HUES48 (cell line): ENCODE measurements around the gene IL1B.

Source experiments
- H3K27ac ChIP-seq: one replicate; pipeline ENCODE4 v1.7.0; 2013; ENCODE audit warnings: low read depth, low read length, inconsistent platforms
- H3K27me3 ChIP-seq: 2 replicates; pipeline ENCODE4 v1.6.1; 2013; ENCODE audit warnings: mild to moderate bottlenecking, low read length; ENCODE audit not compliant: control insufficient read depth, insufficient read depth
- H3K36me3 ChIP-seq: 2 replicates; pipeline ENCODE4 v1.6.1; 2013; ENCODE audit warnings: low read length; ENCODE audit not compliant: control insufficient read depth, insufficient read depth
- H3K4me1 ChIP-seq: 2 replicates; pipeline ENCODE4 v1.6.1; 2013; ENCODE audit warnings: mild to moderate bottlenecking, low read length; ENCODE audit not compliant: control insufficient read depth, insufficient read depth
- H3K4me3 ChIP-seq: 2 replicates; pipeline ENCODE4 v1.5.1; 2013; ENCODE audit warnings: mild to moderate bottlenecking, low read depth, low read length
- H3K9ac ChIP-seq: 2 replicates; pipeline ENCODE4 v1.6.1; 2013; ENCODE audit warnings: mild to moderate bottlenecking, low read depth, low read length, moderate library complexity
- H3K9me3 ChIP-seq: 2 replicates; pipeline ENCODE4 v1.6.1; 2013; ENCODE audit warnings: low read length; ENCODE audit not compliant: control insufficient read depth, insufficient read depth

The IL1B gene

DNA sequence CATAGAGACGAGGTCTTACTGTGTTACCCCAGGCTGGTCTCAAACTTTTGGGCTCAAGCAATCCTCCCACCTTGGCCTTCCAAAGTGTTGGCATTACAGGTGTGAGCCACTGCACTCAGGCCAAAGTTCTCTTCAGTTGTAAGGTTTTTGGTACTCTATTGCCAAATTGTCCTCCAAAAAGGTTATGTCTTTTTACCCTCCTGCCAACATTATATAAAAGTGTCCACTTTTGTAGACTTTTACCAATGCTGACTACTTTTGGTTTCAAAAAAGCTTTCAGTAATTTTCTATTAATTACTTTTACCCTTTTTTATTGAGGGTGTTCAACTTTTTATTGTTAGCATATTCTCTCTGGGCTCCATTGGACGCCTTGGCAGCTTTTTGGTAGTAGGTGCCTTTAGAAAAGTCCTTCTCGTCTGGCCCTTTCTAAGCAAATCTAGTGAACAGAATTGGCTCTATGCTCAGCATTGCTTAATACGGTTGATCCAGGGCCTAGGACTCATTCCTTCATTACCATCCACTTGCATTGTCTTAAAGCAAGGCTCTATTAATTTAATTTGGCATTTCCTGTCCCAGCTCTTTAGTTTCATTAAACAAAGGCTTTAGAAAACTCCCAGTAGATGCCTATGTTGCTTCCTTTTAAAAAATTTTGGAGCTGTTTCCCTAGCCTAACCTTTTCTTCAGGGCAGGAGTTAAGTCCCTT, 35.5 kb downstream of the IL1B start:
- Histone ChIP-seq H3K27me3 (no peaks in the 10 kb centered on the region), H3K36me3 (no peaks in the 10 kb centered on the region), H3K9ac (no peak overlapping the region), H3K27ac (no peak overlapping the region), H3K9me3 (no peaks in the 10 kb centered on the region), H3K4me1 (no peaks in the 10 kb centered on the region), H3K4me3 (no peak overlapping the region)

DNA sequence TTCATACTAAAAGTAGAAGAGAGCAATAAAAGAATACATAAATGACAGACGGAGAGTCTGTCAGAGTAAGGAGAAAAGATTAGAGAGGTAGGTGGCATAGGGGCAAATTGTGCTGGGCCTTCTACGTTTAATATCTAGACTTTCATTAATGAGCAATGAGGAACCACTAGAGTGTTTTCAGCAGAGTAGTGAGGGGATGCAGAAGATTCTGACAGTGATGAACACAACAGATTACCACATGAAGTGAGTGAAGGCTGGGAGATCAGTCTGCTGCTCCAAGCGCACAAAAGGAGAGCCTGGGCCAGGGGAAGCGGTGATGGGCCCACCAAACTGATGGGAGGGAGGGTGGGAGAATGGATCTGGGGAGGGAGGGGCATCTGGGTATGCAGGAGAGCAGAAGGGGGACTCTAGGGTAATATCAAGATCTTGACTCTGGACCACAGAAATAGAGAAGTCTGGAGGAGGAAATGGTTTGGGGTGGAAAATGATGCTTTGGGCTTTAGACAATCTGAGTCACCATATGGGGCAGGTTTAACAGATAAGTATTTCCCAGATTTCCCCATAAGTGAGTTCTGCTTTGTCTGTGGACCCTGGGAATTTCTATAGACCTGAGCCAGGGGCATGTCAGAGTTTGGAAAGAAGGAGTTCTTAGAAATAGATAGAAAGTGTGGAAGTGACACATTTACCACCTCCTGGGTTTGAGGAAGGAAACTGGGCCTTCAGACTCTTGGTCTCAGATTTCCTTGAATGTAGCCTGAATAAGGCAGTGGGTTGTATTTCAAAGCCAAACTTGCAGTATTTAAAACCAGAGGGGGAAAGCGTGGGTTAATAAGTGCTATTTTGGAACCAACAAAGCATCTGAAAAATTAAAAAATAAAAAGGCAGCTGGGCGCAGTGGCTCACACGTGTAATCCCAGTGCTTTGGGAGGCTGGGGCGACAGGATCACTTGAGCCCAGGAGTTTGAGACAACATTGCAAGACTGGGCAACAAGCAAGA, 37.3 kb downstream of the IL1B start:
- H3K27me3 ChIP-seq, result no peaks in the 10 kb centered on the region
- no peak overlapping the region for H3K4me3 ChIP-seq
- no peak overlapping the region for H3K9ac ChIP-seq
- no peaks in the 10 kb centered on the region for H3K9me3 ChIP-seq
- no peaks in the 10 kb centered on the region for H3K4me1 ChIP-seq
- no peak overlapping the region for H3K27ac ChIP-seq
- no peaks in the 10 kb centered on the region for H3K36me3 ChIP-seq

DNA sequence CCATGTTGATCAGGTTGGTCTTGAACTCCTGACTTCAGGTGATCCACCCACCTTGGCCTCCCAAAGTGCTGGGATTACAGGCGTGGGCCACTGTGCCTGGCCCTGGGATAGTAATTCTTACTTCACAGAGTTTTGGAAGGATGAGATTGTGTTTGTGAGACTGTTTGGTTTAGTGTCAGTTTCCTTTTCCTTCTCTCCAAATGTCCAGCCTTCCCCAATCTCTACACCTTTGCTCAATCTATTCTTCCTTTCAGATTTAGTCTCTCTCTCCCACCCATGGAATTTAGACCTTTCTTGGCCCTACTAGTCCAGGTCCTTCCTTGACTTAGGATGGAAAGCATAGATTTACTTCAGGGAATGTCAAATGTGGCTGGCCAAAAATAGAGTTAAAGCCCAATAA, 40.1 kb downstream of the IL1B start:
- Histone ChIP-seq H3K36me3 (no peaks in the 10 kb centered on the region), H3K9me3 (no peaks in the 10 kb centered on the region), H3K27me3 (no peaks in the 10 kb centered on the region), H3K27ac (no peak overlapping the region), H3K4me1 (peaks cover 3% of the 10 kb centered on the region; the same call in 1 of the 2 replicates), H3K9ac (no peak overlapping the region), H3K4me3 (no peak overlapping the region)

DNA sequence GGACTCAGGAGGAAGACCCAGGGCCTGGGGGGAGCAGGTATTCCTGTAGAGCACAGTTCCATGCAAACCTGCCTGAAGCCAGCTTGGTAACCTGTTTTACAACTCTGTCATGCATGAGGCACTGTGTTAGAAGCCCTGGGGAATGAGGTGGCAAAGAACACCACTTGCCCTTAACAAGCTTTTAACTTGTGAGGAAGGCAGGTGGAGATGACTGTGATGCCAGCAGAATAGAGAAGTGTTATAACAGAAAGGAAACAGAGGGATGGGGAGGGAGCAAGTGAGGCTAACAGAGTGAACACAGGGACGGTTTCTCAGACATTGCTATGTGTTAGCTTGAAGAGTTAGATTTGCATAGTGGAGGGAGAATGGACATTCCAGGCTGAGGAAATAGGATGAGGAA, 40.8 kb downstream of the IL1B start:
- Histone ChIP-seq H3K9ac (no peak overlapping the region), H3K4me3 (no peak overlapping the region), H3K36me3 (no peaks in the 10 kb centered on the region), H3K4me1 (peaks cover 8% of the 10 kb centered on the region; the same call in 1 of the 2 replicates), H3K9me3 (no peaks in the 10 kb centered on the region), H3K27me3 (no peaks in the 10 kb centered on the region), H3K27ac (no peak overlapping the region)

DNA sequence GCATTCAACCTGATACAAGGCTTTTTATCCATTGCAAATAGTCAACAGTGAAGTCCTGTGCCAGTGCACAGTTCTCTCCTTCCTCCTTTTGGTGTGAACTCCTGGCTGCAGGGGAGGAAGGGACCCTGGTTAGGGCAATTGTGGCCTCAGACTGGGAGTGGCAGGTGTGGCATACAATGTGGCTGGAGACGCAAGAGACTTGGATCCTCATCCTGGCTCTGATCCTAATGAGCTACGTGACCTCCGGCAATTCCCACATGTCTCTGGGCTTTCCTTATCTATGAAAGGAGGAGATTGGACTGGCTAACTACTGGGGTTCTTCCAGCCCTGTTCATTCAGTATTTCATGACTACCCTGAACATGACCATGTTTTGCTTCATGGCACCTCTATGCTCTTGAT, 41.7 kb downstream of the IL1B start:
- Histone ChIP-seq H3K9me3 (no peaks in the 10 kb centered on the region), H3K27ac (no peak overlapping the region), H3K27me3 (no peaks in the 10 kb centered on the region), H3K9ac (no peak overlapping the region), H3K36me3 (no peaks in the 10 kb centered on the region), H3K4me1 (peaks cover 9% of the 10 kb centered on the region; the same call in 1 of the 2 replicates), H3K4me3 (no peak overlapping the region)

DNA sequence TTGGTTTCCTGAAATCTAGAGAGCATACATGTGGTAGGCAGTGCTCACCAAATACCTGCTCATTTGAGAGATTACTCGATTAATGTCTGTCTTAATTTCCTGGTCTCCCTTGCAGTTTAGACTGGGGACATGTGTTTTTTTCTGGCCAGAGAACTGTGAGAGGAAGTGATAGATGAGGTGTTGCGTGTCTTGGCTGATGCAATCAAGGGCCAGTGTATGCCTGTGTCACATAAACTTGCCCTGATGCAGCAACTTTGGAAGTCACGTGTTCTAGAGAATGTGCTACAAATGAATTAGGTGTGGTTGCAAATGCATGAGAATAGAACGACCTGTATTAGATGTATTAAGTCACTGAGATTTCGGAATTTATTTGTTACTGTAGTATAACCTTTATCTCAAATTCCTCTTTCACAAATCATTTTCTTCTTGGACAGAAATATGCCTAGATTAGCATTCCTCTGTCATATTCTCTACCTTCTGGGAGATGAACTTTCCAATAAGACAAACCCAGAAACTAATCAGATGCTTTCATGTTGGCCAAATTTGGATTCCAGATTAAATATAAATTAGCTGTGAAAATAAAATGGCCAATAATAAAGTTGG, 42.3 kb downstream of the IL1B start:
- Histone ChIP-seq H3K27ac (no peak overlapping the region), H3K9ac (no peak overlapping the region), H3K9me3 (no peaks in the 10 kb centered on the region)

DNA sequence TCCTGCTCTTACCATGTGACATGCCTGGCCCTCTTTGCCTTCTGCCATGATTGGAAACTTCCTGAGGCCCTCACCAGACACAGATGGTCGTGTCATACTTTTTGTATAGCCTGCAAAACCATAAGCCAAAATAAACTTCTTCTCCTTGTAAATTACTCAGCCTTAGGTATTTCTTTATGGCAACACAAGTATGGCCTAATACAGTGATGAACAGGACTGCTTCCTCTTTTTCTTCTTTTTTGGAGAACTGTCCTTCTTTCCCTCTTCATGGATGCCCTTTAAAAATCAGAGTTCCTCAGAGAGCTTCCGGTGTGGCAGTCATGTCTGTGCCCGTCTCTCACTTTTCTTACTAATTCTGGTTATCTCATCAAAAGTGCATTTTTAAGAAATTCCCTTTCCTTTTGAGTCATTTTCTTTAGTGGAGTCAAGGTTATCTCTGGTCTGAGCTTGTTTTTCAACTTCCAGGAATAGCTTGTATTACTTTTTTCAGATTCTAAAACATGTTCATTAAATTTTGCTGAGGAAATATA, 43.1 kb downstream of the IL1B start:
- H3K27ac ChIP-seq, result no peak overlapping the region
- no peak overlapping the region for H3K4me3 ChIP-seq
- H3K36me3 ChIP-seq, result no peaks in the 10 kb centered on the region
- peaks cover 9% of the 10 kb centered on the region; the same call in 1 of the 2 replicates for H3K4me1 ChIP-seq
- H3K27me3 ChIP-seq, result no peaks in the 10 kb centered on the region
- H3K9ac ChIP-seq, result no peak overlapping the region
- no peaks in the 10 kb centered on the region for H3K9me3 ChIP-seq

More for the DNA sequence above, 42.3 kb downstream of the IL1B start:
- no peak overlapping the region for H3K4me3 ChIP-seq
- H3K27me3 ChIP-seq, result no peaks in the 10 kb centered on the region
- H3K36me3 ChIP-seq, result no peaks in the 10 kb centered on the region
- peaks cover 9% of the 10 kb centered on the region; the same call in 1 of the 2 replicates for H3K4me1 ChIP-seq

DNA sequence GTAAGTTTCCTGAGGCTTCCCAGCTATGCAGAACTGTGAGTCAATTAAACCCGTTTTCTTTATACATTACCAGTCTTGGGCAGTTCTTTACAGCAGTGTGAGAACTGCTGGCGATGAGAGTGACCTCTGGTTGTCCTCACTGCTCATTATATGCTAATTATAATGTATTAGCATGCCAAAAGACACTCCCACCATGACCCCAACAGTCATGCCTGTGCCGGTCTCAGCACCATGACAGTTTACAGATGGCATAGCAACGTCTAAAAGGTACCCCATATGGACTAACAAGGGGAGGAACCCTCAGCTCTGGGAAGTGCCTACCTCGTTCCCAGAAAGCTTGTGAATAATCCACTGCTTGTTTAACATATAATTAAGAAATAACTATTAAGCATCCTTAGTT, 44.2 kb downstream of the IL1B start:
- no peak overlapping the region for H3K27ac ChIP-seq
- no peak overlapping the region for H3K9ac ChIP-seq
- no peak overlapping the region for H3K4me3 ChIP-seq
- H3K27me3 ChIP-seq, result no peaks in the 10 kb centered on the region
- H3K4me1 ChIP-seq, result peaks cover 9% of the 10 kb centered on the region; the same call in 1 of the 2 replicates
- no peaks in the 10 kb centered on the region for H3K36me3 ChIP-seq
- H3K9me3 ChIP-seq, result no peaks in the 10 kb centered on the region

DNA sequence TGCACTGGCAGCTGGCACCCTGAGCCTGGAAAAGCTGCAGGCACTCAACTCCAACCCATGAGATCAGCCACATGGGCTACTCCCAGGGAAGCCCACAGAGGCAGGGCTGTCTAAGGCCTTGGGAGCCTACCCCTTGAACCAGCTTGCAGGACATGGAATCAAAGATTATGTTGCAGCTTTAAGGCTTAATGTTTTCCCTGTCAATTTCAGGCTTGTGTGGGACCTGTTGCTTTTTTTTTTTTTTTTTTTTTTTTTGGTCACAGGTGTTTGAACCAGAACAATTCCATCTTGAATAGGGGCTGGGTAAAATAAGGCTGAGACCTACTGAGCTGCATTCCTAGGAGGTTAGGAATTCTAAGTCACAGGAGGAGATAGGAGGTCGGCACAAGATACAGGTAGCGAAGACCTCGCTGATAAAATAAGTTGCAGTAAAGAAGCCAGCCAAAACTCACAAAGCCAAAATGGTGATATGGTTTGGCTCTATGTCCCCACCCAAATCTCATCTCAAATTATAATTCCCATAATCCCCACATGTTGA, 44.8 kb downstream of the IL1B start:
- Histone ChIP-seq H3K27ac (no peak overlapping the region), H3K36me3 (no peaks in the 10 kb centered on the region), H3K4me1 (peaks cover 9% of the 10 kb centered on the region; the same call in 1 of the 2 replicates), H3K9ac (no peak overlapping the region), H3K9me3 (no peaks in the 10 kb centered on the region), H3K27me3 (no peaks in the 10 kb centered on the region), H3K4me3 (no peak overlapping the region)

DNA sequence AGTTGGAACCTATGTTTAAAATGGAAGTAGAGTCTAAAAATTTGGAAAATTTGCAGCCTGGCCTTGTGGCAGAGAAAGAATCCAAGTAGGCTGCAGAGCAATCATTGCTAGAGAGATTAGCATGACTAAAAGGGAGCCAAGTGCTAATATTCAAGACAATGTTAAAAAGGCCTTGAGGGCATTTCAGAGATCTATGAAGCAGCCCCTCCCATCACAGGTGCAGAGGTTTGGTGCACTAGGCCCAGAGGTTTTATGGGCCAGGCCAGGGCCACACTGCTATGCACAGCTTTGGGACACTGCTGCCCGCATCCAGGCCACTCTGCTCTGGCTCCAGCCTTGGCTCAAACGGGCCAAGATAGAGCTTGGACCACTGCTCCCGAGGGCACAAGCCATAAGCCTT, 45.6 kb downstream of the IL1B start:
- Histone ChIP-seq H3K27me3 (no peaks in the 10 kb centered on the region), H3K36me3 (no peaks in the 10 kb centered on the region), H3K9ac (no peak overlapping the region), H3K4me1 (peaks cover 11% of the 10 kb centered on the region), H3K27ac (no peak overlapping the region), H3K4me3 (no peak overlapping the region), H3K9me3 (no peaks in the 10 kb centered on the region)
